Stimulated activated CD4-positive, alpha-beta T cell treated with anti-CD3 and anti-CD28 coated beads, Interleukin-12 subunit alpha, Interleukin-12 subunit beta, amount 100 ng/mL, for 4 hours (primary cell): ENCODE data around the gene CSPG4.
A peak's percentile ranks its signal among the peaks of the same experiment; 100 is the strongest.
"Not testable (repeated sequence)": the region's sequence is repeated elsewhere in the genome, so short reads cannot be mapped to it uniquely, and the experiment has no call there.

ENCODE experiments used
- DNase-seq: peaks from one replicate; pipeline ENCODE4 v3.0.0-alpha.2; 2020

Gene CSPG4

GRCh38 chr15:75712668-75713337, at the start of gene CSPG4:
Gene CSPG4 (minus strand): TSS chr15:75712848. CDS start chr15:75712755, 93 bp downstream.
- no peak for DNase-seq

- not testable (repeated sequence) for DNase-seq
Observed at GRCh38 chr15:75762357-75762718, 49.7 kb upstream of the CSPG4 start.

GRCh38 chr15:75761446-75762356, 49.1 kb upstream of the CSPG4 start:
- no peak for DNase-seq

- no peak for DNase-seq
Observed at GRCh38 chr15:75760704-75761435, 48.2 kb upstream of the CSPG4 start.

GRCh38 chr15:75760131-75760520, 47.5 kb upstream of the CSPG4 start:
- DNase-seq, result not testable (repeated sequence)

GRCh38 chr15:75759416-75760130, 46.9 kb upstream of the CSPG4 start:
- DNase-seq, result no peak

GRCh38 chr15:75758071-75758872, 45.6 kb upstream of the CSPG4 start:
- DNase-seq, result peak; percentile 58

- not testable (repeated sequence) for DNase-seq
Observed at GRCh38 chr15:75754871-75755270, 42.2 kb upstream of the CSPG4 start.

GRCh38 chr15:75753145-75753544, 40.5 kb upstream of the CSPG4 start:
- DNase-seq, result no peak

GRCh38 chr15:75751891-75752290, 39.2 kb upstream of the CSPG4 start:
- no peak for DNase-seq

GRCh38 chr15:75751116-75751875, 38.6 kb upstream of the CSPG4 start:
- no peak for DNase-seq

- no peak for DNase-seq
Observed at GRCh38 chr15:75750261-75751050, 37.8 kb upstream of the CSPG4 start.

- DNase-seq, result no peak
Observed at GRCh38 chr15:75749820-75750219, 37.2 kb upstream of the CSPG4 start.

- not testable (repeated sequence) for DNase-seq
Observed at GRCh38 chr15:75748882-75749281, 36.2 kb upstream of the CSPG4 start.

GRCh38 chr15:75747121-75747520, 34.5 kb upstream of the CSPG4 start:
- not testable (repeated sequence) for DNase-seq

- no peak for DNase-seq
Observed at GRCh38 chr15:75745305-75745704, 32.7 kb upstream of the CSPG4 start.

- DNase-seq, result not testable (repeated sequence)
Observed at GRCh38 chr15:75742346-75742745, 29.7 kb upstream of the CSPG4 start.

GRCh38 chr15:75739791-75740190, 27.1 kb upstream of the CSPG4 start:
- DNase-seq, result no peak

- peak; percentile 88 for DNase-seq
Observed at GRCh38 chr15:75738647-75739325, 26.1 kb upstream of the CSPG4 start.
